H1 (cell line): Measurements from ENCODE around the gene KCND3. TPM values are rescaled to one million over a fixed set of nuclear protein-coding genes. Genes with fewer than 3 reads are reported as not detected.

Source experiments
- CBX5 ChIP-seq: fragments of 300-800, 300-1000 bp; sonication (generic); IDR thresholded peaks from 2 replicates; pipeline ENCODE4 v1.7.1; 2016; ENCODE audit warnings: antibody characterized with exemption, low read length, low read depth
- HDAC6 ChIP-seq: IDR thresholded peaks from one replicate; pipeline ENCODE4 v1.7.1; 2012; ENCODE audit warnings: low read depth, mild to moderate bottlenecking, inconsistent platforms, low read length, moderate library complexity
- RNF2 ChIP-seq: fragments of 200-900, 300-1000 bp; sonication (generic); IDR thresholded peaks from 2 replicates; pipeline ENCODE4 v1.7.1; 2016; ENCODE audit warnings: borderline replicate concordance, low read depth, mild to moderate bottlenecking, antibody characterized with exemption, low read length; ENCODE audit not compliant: poor library complexity, severe bottlenecking; ENCODE audit errors: missing control alignments
- RXRA ChIP-seq: IDR thresholded peaks from 2 replicates; pipeline ENCODE4 v1.6.1; 2011; ENCODE audit warnings: low read depth, mild to moderate bottlenecking, low read length, moderate library complexity; ENCODE audit not compliant: insufficient read depth
- SIN3A ChIP-seq, 2 experiments: IDR thresholded peaks in 1 of 2; conservative IDR thresholded peaks in 1 of 2; 2 replicates each; pipeline ENCODE4 v1.6.1; 2011 to 2012; ENCODE audit warnings: low read length in 2 of 2, improper control_type of control experiment in 1 of 2, low read depth in 1 of 2, mild to moderate bottlenecking in 1 of 2
- SIX5 ChIP-seq: IDR thresholded peaks from 2 replicates; pipeline ENCODE4 v1.6.1; 2011; ENCODE audit warnings: mild to moderate bottlenecking, low read depth, low read length
- SP4 ChIP-seq: IDR thresholded peaks from 2 replicates; pipeline ENCODE4 v1.6.1; 2012; ENCODE audit warnings: low read length, inconsistent platforms
- SUZ12 ChIP-seq: fragments of 200-600 bp; sonication (generic); IDR thresholded peaks from 2 replicates; pipeline ENCODE4 v1.6.1; 2012; ENCODE audit warnings: mild to moderate bottlenecking, inconsistent platforms, low read length, moderate library complexity, mixed read lengths
- polyA plus RNA-seq, 7 experiments: library from polyadenylated mRNA; depleted of rRNA in 3 of 7; stranded (reverse) in 5 of 7; unstranded in 2 of 7; fragments of >200 nt in 5 of 7; fragments of 200-250 nt in 2 of 7; gene quantifications; 1 replicate in 5 of 7; 2 replicates in 1 of 7; 4 replicates in 1 of 7; pipeline versions ENCODE4 v1.2.1 to v1.2.3, GENCODE V29; 2011 to 2013; ENCODE audit warnings: missing spikeins in 2 of 7, mixed read lengths in 2 of 7
- total RNA-seq: library from RNA; stranded (reverse); fragmentation: NEBNext Ultra II Directional; extraction: Animal tissue kit (Norgen Biotek cat#: 25700); gene quantifications from 2 replicates; pipeline ENCODE4 v1.2.1, GENCODE V29; 2021
- TF ChIP-seq, protein P1 (sequence below): fragments of 300-600 bp; sonication (generic); IDR thresholded peaks from 2 replicates; pipeline ENCODE4 v1.7.1; 2012; ENCODE audit warnings: low read length, moderate library complexity, mild to moderate bottlenecking, inconsistent platforms; ENCODE audit not compliant: insufficient replicate concordance
- TF ChIP-seq, protein P2 (sequence below): IDR thresholded peaks from 2 replicates; pipeline ENCODE4 v1.6.1; 2012; ENCODE audit warnings: inconsistent platforms

Gene KCND3
- total and polyA plus RNA-seq, 2 of the 8 experiments (the other 6 are each of a cell fraction or from before 2014, with no cell fraction given): 0.14 to 0.48 TPM

DNA sequence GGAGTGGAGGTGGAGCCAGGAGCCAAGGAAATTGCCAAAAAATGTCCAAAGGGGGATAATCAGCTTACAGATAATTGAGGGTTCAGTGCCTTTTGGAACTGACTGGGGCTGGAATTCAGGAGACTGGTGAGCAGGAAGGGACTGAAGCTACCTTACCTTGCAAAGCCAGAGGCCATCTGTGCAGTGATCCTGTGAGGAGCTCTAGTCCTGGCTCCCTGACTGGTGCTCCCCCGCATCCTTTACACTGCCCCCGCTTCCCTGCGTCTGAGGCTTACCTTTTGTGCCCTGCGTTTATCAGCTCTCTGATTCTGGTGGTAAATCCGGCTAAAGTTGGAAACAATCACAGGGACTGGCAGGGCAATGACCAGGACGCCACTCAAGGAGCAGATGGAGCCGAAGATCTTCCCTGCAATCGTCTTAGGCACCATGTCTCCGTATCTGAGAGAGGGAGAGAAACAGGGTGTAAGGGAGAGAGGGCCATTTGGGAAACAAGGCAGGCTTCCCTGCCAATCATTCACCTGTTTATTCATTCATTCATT is 202.7 kb downstream of the KCND3 start (continued):
- TF ChIP-seq, protein P1, sequence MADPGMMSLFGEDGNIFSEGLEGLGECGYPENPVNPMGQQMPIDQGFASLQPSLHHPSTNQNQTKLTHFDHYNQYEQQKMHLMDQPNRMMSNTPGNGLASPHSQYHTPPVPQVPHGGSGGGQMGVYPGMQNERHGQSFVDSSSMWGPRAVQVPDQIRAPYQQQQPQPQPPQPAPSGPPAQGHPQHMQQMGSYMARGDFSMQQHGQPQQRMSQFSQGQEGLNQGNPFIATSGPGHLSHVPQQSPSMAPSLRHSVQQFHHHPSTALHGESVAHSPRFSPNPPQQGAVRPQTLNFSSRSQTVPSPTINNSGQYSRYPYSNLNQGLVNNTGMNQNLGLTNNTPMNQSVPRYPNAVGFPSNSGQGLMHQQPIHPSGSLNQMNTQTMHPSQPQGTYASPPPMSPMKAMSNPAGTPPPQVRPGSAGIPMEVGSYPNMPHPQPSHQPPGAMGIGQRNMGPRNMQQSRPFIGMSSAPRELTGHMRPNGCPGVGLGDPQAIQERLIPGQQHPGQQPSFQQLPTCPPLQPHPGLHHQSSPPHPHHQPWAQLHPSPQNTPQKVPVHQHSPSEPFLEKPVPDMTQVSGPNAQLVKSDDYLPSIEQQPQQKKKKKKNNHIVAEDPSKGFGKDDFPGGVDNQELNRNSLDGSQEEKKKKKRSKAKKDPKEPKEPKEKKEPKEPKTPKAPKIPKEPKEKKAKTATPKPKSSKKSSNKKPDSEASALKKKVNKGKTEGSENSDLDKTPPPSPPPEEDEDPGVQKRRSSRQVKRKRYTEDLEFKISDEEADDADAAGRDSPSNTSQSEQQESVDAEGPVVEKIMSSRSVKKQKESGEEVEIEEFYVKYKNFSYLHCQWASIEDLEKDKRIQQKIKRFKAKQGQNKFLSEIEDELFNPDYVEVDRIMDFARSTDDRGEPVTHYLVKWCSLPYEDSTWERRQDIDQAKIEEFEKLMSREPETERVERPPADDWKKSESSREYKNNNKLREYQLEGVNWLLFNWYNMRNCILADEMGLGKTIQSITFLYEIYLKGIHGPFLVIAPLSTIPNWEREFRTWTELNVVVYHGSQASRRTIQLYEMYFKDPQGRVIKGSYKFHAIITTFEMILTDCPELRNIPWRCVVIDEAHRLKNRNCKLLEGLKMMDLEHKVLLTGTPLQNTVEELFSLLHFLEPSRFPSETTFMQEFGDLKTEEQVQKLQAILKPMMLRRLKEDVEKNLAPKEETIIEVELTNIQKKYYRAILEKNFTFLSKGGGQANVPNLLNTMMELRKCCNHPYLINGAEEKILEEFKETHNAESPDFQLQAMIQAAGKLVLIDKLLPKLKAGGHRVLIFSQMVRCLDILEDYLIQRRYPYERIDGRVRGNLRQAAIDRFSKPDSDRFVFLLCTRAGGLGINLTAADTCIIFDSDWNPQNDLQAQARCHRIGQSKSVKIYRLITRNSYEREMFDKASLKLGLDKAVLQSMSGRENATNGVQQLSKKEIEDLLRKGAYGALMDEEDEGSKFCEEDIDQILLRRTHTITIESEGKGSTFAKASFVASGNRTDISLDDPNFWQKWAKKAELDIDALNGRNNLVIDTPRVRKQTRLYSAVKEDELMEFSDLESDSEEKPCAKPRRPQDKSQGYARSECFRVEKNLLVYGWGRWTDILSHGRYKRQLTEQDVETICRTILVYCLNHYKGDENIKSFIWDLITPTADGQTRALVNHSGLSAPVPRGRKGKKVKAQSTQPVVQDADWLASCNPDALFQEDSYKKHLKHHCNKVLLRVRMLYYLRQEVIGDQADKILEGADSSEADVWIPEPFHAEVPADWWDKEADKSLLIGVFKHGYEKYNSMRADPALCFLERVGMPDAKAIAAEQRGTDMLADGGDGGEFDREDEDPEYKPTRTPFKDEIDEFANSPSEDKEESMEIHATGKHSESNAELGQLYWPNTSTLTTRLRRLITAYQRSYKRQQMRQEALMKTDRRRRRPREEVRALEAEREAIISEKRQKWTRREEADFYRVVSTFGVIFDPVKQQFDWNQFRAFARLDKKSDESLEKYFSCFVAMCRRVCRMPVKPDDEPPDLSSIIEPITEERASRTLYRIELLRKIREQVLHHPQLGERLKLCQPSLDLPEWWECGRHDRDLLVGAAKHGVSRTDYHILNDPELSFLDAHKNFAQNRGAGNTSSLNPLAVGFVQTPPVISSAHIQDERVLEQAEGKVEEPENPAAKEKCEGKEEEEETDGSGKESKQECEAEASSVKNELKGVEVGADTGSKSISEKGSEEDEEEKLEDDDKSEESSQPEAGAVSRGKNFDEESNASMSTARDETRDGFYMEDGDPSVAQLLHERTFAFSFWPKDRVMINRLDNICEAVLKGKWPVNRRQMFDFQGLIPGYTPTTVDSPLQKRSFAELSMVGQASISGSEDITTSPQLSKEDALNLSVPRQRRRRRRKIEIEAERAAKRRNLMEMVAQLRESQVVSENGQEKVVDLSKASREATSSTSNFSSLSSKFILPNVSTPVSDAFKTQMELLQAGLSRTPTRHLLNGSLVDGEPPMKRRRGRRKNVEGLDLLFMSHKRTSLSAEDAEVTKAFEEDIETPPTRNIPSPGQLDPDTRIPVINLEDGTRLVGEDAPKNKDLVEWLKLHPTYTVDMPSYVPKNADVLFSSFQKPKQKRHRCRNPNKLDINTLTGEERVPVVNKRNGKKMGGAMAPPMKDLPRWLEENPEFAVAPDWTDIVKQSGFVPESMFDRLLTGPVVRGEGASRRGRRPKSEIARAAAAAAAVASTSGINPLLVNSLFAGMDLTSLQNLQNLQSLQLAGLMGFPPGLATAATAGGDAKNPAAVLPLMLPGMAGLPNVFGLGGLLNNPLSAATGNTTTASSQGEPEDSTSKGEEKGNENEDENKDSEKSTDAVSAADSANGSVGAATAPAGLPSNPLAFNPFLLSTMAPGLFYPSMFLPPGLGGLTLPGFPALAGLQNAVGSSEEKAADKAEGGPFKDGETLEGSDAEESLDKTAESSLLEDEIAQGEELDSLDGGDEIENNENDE: no peak
- TF ChIP-seq SP4 (no peak), SUZ12 (no peak), SIN3A (conservative IDR thresholded peaks at IDR 0.05 in 1 of 2, IDR thresholded peaks at IDR 0.05 in 1 of 2; ENCODE audit: low read depth in 1 of 2, low read length in 2 of 2) (no peak), RNF2 (no peak), RXRA (no peak), SIX5 (no peak), HDAC6 (no peak), CBX5 (no peak)
- TF ChIP-seq, protein P2, sequence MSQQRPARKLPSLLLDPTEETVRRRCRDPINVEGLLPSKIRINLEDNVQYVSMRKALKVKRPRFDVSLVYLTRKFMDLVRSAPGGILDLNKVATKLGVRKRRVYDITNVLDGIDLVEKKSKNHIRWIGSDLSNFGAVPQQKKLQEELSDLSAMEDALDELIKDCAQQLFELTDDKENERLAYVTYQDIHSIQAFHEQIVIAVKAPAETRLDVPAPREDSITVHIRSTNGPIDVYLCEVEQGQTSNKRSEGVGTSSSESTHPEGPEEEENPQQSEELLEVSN: no peak
- TF ChIP-seq, all 59 proteins: peak for 0
